GM10266 (cell line): Measurements from ENCODE around the gene PLB1.

Source experiments
- DNase-seq: peaks from one replicate; pipeline ENCODE4 v3.0.0; 2012; ENCODE audit errors: extremely low spot score
- CTCF ChIP-seq: IDR thresholded peaks from 2 replicates; pipeline ENCODE4 v1.5.1; 2012; ENCODE audit warnings: mild to moderate bottlenecking, low read depth; ENCODE audit not compliant: control insufficient read depth, insufficient read depth; ENCODE audit errors: missing control alignments

PLB1 gene

DNA sequence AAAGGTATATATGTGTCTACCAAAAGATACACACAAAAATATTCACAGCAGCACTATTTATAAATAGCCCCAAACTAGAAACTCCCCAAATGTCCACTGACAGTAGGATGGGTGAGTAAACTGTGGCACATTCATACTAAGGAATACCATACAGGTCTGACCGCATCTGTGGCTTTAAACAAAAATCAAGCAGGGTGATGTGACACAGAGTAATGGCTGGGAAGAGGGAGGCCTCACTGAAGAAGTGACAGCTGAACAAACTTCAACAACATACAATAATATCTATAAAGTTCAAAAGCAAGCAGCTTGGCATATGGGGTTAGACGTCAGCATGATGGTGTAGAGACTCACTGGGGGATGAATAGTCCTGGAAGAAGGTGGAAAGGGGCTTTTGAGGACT, 140.6 kb downstream of the PLB1 start:
- DNase-seq, result no peak
- no peak for TF ChIP-seq CTCF

DNA sequence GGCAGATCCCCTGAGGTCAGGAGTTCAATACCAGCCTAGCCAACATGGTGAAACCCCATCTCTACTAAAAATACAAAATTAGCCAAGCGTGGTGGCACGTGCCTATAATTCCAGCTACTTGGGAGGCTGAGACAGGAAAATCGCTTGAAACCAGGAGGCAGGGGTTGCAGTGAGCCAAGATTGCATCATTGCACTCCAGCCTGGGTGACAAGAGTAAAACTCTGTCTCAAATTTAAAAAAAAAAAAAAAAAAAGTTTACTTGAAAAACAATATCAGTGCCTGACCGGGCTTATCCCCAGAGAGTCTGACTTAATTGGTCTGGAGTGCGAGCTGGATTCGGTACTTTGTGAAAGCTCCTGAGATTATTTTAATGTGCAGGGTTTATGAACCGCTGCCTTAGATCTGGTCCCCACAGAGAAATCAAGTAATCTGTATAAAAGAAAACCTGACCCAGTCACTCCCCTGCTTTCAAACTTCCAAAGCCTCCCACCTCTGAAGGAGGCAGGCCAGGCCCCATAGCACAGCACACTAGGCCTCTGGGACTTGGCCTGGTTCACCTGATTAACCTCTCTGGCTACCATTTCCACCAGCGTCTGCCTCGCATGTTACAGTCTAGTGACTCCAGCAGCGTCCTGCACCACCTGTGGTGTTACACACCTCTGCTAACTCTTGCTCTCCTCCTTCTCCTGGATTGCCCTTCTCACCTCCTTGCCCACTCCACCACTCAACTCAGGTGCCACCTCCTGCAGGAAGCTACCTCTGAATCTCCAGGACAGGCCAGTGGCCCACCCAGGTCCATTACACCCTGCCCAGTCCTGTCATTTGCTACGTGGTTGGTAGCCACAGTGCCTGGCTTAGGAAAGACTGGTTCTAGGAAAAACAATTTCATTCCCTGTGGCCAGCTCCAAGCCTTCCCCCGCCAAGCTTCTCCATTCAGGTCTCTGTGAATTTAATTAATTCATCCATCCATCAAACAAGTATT, 141.5 kb downstream of the PLB1 start:
- DNase-seq, result no peak
- TF ChIP-seq CTCF, result no peak

DNA sequence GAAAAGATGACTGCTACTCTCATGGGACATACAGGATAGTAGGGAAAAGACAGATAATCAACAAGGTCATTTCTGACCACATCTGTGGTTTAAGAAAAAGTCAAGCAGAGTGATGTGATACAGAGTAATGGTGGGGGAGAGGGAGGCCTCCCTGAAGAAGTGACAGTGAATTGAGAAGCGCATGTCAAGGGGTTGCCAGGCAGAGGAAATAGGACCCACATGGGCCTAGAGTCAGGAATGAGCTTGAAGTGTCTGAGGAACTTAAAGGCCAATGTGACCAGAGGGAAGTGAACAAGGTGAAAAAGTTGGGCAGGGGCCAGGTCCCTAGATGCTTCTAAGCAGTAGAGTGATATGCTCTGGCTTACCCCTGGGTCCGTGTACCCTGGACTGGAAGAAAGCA, 142.2 kb downstream of the PLB1 start:
- DNase-seq, result no peak
- no peak for TF ChIP-seq CTCF

- TF ChIP-seq CTCF, result no peak
- no peak for DNase-seq
Measured at GRCh38 chr2:28639092-28639691, 143.3 kb downstream of the PLB1 start.

- DNase-seq, result peak; percentile 28
- TF ChIP-seq CTCF, result no peak
Measured at GRCh38 chr2:28639836-28640235, 144.0 kb downstream of the PLB1 start.

DNA sequence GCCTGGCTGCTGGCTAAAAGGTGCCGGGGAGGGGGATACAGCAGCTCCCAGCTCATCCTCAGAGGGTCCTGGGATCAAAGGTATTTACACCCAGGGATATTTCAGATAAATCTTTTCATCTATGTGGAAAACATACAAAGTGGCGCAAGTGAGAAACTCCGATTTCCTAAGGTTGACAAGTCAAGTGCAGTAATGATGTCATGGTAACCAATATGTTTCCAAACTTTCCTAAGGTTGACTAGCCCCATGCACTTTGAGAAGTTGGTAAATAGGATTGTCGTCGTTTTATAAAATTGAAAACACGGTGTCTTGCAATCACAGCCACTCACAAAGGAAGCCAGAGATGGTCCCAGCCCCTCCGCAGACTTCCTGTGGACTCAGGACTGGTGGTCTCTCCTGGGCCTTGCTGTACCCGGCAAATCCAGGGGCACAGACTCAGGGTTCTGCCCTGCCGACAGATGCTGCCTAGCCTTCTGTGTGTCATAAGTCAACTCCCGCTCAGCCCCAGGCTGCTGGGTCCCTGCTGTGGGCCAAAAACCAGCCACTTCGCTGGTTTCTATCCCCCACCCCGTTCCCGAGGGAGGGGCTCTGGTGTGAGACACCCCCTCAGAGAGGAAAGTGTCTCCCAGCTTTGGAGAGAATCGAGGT, 144.5 kb downstream of the PLB1 start:
- no peak for TF ChIP-seq CTCF
- no peak for DNase-seq

- DNase-seq, result no peak
- no peak for TF ChIP-seq CTCF
Measured at GRCh38 chr2:28640908-28641300, 145.0 kb downstream of the PLB1 start.
